OCI-LY1 (cell line): ENCODE data around the gene TMEM204.

Source experiments
- CTCF ChIP-seq: fragments of 200-600 bp; sonication (generic), shearing (Covaris generic); IDR thresholded peaks from 2 replicates; pipeline ENCODE4 v1.5.1; 2017; ENCODE audit warnings: mild to moderate bottlenecking, antibody characterized with exemption, low read length, moderate library complexity, mixed read lengths
- EZH2 ChIP-seq: fragments of 200-600 bp; sonication (generic), shearing (Covaris generic); IDR thresholded peaks from 2 replicates; pipeline ENCODE4 v1.8.0; 2017; ENCODE audit warnings: borderline replicate concordance, mixed run types, mild to moderate bottlenecking, antibody characterized with exemption, low read length, moderate library complexity, mixed read lengths

DNA sequence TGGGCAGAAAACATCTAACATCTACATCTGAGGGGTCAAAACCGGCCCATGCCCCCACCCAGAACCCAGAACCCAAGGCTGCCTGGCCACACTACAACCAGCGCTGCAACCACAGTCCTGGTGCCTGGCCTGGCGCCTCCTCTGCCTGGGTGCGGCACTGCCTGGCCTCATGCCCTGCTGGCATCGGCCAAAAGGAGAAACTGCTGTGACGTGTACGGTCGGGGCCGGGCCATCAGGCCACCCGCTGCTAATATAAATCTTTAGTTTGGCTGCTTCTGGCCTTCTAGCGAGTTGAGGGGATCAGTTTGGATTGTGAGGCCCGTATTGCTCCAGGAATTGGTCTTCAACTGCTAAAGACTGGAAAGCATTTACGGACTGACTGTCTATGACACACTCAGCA is 22.8 kb downstream of the TMEM204 start:
- TF ChIP-seq CTCF = no peak
- no peak for TF ChIP-seq EZH2
